GM23248 (cell line): ENCODE data around the gene CGNL1. TPM values are rescaled to one million over a fixed set of nuclear protein-coding genes. Genes with fewer than 3 reads are reported as not detected.

Source experiments
- DNase-seq: peaks from one replicate; pipeline ENCODE4 v3.0.0-alpha.2; 2015
- H2AFZ ChIP-seq: fragments of 200-600 bp; sonication (generic); 2 replicates; pipeline ENCODE4 v1.6.1; 2016; ENCODE audit warnings: antibody characterized with exemption
- H3F3A ChIP-seq: fragments of 200-600 bp; sonication (generic); 2 replicates; pipeline ENCODE4 v1.6.1; 2016; ENCODE audit warnings: mild to moderate bottlenecking, antibody characterized with exemption, mixed run types; ENCODE audit not compliant: insufficient read depth
- H3K27ac ChIP-seq: fragments of 200-600 bp; sonication (generic); 2 replicates; pipeline ENCODE4 v1.5.1; 2016; ENCODE audit warnings: mild to moderate bottlenecking
- H3K27me3 ChIP-seq: fragments of 200-600 bp; sonication (generic); replicated peaks from 2 replicates; pipeline ENCODE4 v1.6.1; 2016; ENCODE audit warnings: mild to moderate bottlenecking; ENCODE audit not compliant: insufficient read depth
- H3K36me3 ChIP-seq: fragments of 200-600 bp; sonication (generic); 2 replicates; pipeline ENCODE4 v1.6.1; 2016; ENCODE audit warnings: low read depth, mild to moderate bottlenecking
- H3K4me1 ChIP-seq: fragments of 200-600 bp; sonication (generic); 2 replicates; pipeline ENCODE4 v1.6.1; 2016; ENCODE audit warnings: mild to moderate bottlenecking; ENCODE audit not compliant: insufficient read depth
- H3K4me2 ChIP-seq: fragments of 200-600 bp; sonication (generic); one replicate; pipeline ENCODE4 v1.6.1; 2016; ENCODE audit warnings: mild to moderate bottlenecking; ENCODE audit not compliant: unreplicated experiment
- H3K4me3 ChIP-seq: fragments of 200-600 bp; sonication (generic); 2 replicates; pipeline ENCODE4 v1.5.1; 2016; ENCODE audit warnings: mild to moderate bottlenecking
- H3K79me2 ChIP-seq: fragments of 200-600 bp; sonication (generic); 2 replicates; pipeline ENCODE4 v1.6.1; 2016; ENCODE audit warnings: mild to moderate bottlenecking; ENCODE audit not compliant: insufficient read depth
- H3K9ac ChIP-seq: fragments of 200-600 bp; sonication (generic); 2 replicates; pipeline ENCODE4 v1.6.1; 2016; ENCODE audit warnings: mild to moderate bottlenecking
- H3K9me2 ChIP-seq: fragments of 200-600 bp; sonication (generic); 2 replicates; pipeline ENCODE4 v1.6.1; 2016; ENCODE audit warnings: mixed run types, mild to moderate bottlenecking, moderate library complexity; ENCODE audit not compliant: insufficient read depth
- H3K9me3 ChIP-seq: fragments of 200-600 bp; sonication (generic); one replicate; pipeline ENCODE4 v1.6.1; 2017; ENCODE audit warnings: low read depth
- H4K20me1 ChIP-seq: fragments of 200-600 bp; sonication (generic); 2 replicates; pipeline ENCODE4 v1.6.0; 2016; ENCODE audit not compliant: insufficient read depth
- EZH2 ChIP-seq: fragments of 200-600 bp; sonication (generic); IDR thresholded peaks from 2 replicates; pipeline ENCODE4 v1.6.1; 2018; ENCODE audit warnings: antibody characterized with exemption, mild to moderate bottlenecking; ENCODE audit not compliant: insufficient read depth, poor library complexity, severe bottlenecking
- EZH2phosphoT487 ChIP-seq: fragments of 200-600 bp; sonication (generic); IDR thresholded peaks from 2 replicates; pipeline ENCODE4 v1.6.1; 2018; ENCODE audit warnings: antibody characterized with exemption, moderate library complexity, mild to moderate bottlenecking, low read depth; ENCODE audit not compliant: insufficient read depth
- WGBS, 2 experiments: methylation state at CpG; one replicate each; pipeline ENCODE4 v1.1.6; 2015 to 2017; ENCODE audit warnings: low lambda C conversion rate in 2 of 2, low coverage in 1 of 2; ENCODE audit errors: missing lambda C conversion rate in 2 of 2; 5-methylcytosine and 5-hydroxymethylcytosine counted together
- in situ Hi-C: fragments of 300-500 bp; cut with MboI; formaldehyde crosslinking; loops from 2 replicates; pipeline ENCODE4 v1.15.0; 2020
- polyA plus RNA-seq: library from polyadenylated mRNA; unstranded; fragments of >200 nt; fragmentation: Nextera tagmentation; extraction: Ambion mirVana; gene quantifications from 2 replicates; pipeline ENCODE4 v1.2.1, GENCODE V29; 2016
- total RNA-seq: library from RNA; depleted of rRNA; stranded (reverse); fragments of >200 nt; shearing (Covaris generic); gene quantifications from 2 replicates; pipeline ENCODE4 v1.2.3, GENCODE V29; 2014

Gene CGNL1
- total and polyA plus RNA-seq, 2 experiments from 2014 or later = 0.11 TPM

DNA sequence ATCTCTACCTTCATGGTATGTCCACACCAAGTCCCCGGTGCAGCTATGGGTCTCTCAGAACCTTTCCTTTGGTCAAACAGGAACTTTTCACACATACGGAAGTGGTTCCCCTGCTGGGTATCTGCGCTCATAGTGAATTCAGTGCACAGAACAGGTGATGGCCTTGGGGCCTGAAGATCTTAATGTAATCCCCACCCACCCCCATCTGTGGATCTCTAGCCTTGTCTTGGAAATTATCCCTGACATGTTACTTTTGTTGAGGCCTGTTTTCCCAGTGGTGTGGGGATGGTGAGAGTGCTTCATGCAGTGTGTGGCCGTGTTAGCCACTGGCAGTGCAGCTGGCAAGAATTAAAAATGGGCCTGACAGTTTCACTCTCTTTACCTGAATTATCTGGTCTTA, 143.5 kb downstream of the CGNL1 start:
- Histone ChIP-seq H3K36me3 (no peaks in the 10 kb centered on the region), H3K4me1 (no peaks in the 10 kb centered on the region), H3K9me2 (no peaks in the 10 kb centered on the region), H3K4me3 (no peak overlapping the region), H3F3A (no peaks in the 10 kb centered on the region), H3K9ac (no peak overlapping the region), H3K27ac (no peak overlapping the region), H3K27me3 (no peaks in the 10 kb centered on the region), H4K20me1 (no peaks in the 10 kb centered on the region), H3K9me3 (no peaks in the 10 kb centered on the region), H3K4me2 (no peak overlapping the region), H2AFZ (no peak overlapping the region), H3K79me2 (no peaks in the 10 kb centered on the region)
- 82 to 93% methylated on average over 4 of the region's 4 CpGs for WGBS, 2 experiments
- in situ Hi-C loops = loop anchor here (10.0 kb wide), 1 partner anchor 365 kb away; no protein-coding TSS in a partner anchor
- DNase-seq = no peak
- no peak for TF ChIP-seq EZH2

DNA sequence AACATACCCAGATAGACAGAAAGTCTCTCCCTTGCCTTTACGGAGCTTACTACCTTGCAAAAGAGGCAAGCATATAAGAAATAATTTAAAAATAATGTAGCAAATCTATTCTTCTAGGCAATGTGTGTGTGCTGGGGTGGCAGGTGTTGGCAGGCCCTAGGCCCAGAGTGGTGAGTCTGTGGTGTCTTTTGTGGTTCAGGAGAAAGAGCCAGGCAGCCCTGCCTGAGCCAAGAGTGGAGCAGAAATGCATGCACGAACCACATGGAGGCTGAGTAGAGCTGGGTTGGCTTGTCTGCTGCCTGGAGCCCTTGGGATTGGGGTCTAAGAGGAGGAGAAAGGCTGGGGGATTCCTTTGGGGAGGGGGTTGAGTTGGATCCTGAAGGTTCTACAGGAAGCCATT, 145.2 kb downstream of the CGNL1 start:
- H3K4me3 ChIP-seq = no peak overlapping the region
- H3K79me2 ChIP-seq = no peaks in the 10 kb centered on the region
- no peak overlapping the region for H3K9ac ChIP-seq
- no peaks in the 10 kb centered on the region for H3K9me2 ChIP-seq
- H3K4me2 ChIP-seq = no peak overlapping the region
- no peak overlapping the region for H2AFZ ChIP-seq
- no peaks in the 10 kb centered on the region for H4K20me1 ChIP-seq
- H3K27ac ChIP-seq = no peak overlapping the region
- TF ChIP-seq EZH2phosphoT487 (no peak), EZH2 (no peak)
- in situ Hi-C loops = loop anchor here (10.0 kb wide), 1 partner anchor 367 kb away; no protein-coding TSS in a partner anchor
- peaks cover 12% of the 10 kb centered on the region for H3K4me1 ChIP-seq
- no peaks in the 10 kb centered on the region for H3K36me3 ChIP-seq
- no peaks in the 10 kb centered on the region for H3K27me3 ChIP-seq
- no peaks in the 10 kb centered on the region for H3F3A ChIP-seq
- 62 to 63% methylated on average over 2 of the region's 2 CpGs for WGBS, 2 experiments
- DNase-seq = no peak
- no peaks in the 10 kb centered on the region for H3K9me3 ChIP-seq

DNA sequence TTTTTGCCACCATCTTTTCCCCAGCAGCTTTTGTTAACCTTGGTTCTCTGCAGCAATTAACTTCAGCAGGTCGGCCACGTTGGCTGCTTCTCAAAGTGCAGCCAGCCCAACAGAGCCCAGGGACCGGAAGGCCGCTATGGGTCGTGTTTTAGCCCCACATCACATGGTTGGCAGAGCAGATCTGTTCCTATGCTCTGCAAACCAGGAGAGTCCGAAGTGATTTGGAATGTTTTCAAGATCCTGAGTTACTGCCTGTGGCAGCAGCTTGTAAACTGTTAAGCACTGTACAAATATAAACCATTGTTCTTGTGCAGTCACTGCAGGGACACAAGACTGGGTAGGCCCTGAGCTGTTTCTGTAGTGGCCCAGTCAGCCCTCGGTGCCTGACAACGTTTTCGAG, 145.8 kb downstream of the CGNL1 start:
- H3F3A ChIP-seq = no peaks in the 10 kb centered on the region
- H2AFZ ChIP-seq = no peak overlapping the region
- H3K79me2 ChIP-seq = no peaks in the 10 kb centered on the region
- H3K4me2 ChIP-seq = no peak overlapping the region
- 89 to 93% methylated on average over 9 of the region's 9 CpGs for WGBS, 2 experiments
- no peaks in the 10 kb centered on the region for H3K9me3 ChIP-seq
- no peak overlapping the region for H3K4me3 ChIP-seq
- H3K4me1 ChIP-seq = peaks cover 14% of the 10 kb centered on the region
- H3K9me2 ChIP-seq = no peaks in the 10 kb centered on the region
- TF ChIP-seq EZH2phosphoT487 = no peak
- TF ChIP-seq EZH2 = no peak
- H4K20me1 ChIP-seq = no peaks in the 10 kb centered on the region
- in situ Hi-C loops = loop anchor here (10.0 kb wide), 1 partner anchor 367 kb away; no protein-coding TSS in a partner anchor
- no peaks in the 10 kb centered on the region for H3K36me3 ChIP-seq
- no peak for DNase-seq
- no peaks in the 10 kb centered on the region for H3K27me3 ChIP-seq
- no peak overlapping the region for H3K27ac ChIP-seq
- H3K9ac ChIP-seq = no peak overlapping the region

DNA sequence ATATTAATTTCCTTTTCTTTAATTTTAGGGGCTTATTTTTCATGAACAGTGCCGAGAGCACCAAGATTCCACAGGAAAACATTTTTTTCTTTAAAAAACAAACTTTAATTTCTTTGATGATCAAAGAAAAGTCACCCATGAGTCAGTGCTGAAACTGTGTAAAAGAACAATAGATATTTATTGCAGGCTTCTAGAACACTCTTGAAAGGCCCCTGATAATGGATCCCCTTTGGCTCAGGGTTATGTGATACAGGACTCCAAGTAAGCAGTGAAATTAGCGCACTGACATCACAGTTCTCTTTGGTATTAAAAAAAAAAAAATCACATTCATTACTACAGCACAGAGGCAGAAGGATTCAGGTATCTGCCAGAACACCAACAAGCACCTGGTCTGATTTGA, 149.3 kb downstream of the CGNL1 start:
- Histone ChIP-seq H3K4me3 (no peak overlapping the region), H4K20me1 (no peaks in the 10 kb centered on the region), H3K9ac (no peak overlapping the region), H3K79me2 (no peaks in the 10 kb centered on the region), H2AFZ (no peak overlapping the region), H3K9me3 (no peaks in the 10 kb centered on the region), H3K27ac (no peak overlapping the region), H3F3A (no peaks in the 10 kb centered on the region), H3K9me2 (no peaks in the 10 kb centered on the region), H3K27me3 (no peaks in the 10 kb centered on the region), H3K4me1 (peaks cover 17% of the 10 kb centered on the region), H3K4me2 (no peak overlapping the region), H3K36me3 (no peaks in the 10 kb centered on the region)
- in situ Hi-C loops = loop anchor here (10.0 to 25.0 kb wide), 2 partner anchors 371 to 1038 kb away; no protein-coding TSS in a partner anchor
- DNase-seq = peak; percentile 35
- WGBS, 2 experiments = 67 to 68% methylated on average over 2 of the region's 2 CpGs
- TF ChIP-seq EZH2 (no peak), EZH2phosphoT487 (no peak)

DNA sequence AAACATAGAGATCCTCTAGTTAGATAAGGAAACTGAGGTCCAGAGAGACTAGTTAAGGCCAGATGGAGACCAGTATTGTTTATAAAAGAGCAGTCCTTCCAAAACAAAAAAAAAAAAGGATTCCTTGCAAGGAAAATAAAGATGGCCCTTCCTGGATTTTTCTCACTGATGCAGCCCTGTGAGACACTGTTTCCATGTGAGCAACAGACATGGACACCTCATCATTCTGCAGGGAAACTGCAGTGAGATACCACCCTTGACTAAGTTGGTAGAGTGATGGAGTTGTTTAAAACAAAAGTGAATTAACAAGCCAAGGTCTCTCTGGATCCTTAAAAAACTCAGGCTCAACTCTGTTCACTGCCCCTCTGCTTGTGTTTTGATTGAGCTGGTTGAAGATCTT, 149.8 kb downstream of the CGNL1 start:
- Histone ChIP-seq H3K9me3 (no peaks in the 10 kb centered on the region), H3F3A (no peaks in the 10 kb centered on the region), H3K27me3 (no peaks in the 10 kb centered on the region), H3K9me2 (no peaks in the 10 kb centered on the region), H3K4me2 (no peak overlapping the region), H3K79me2 (no peaks in the 10 kb centered on the region), H3K27ac (no peak overlapping the region), H3K9ac (no peak overlapping the region), H3K4me3 (no peak overlapping the region), H3K4me1 (peaks cover 17% of the 10 kb centered on the region), H3K36me3 (no peaks in the 10 kb centered on the region), H2AFZ (no peak overlapping the region), H4K20me1 (no peaks in the 10 kb centered on the region)
- in situ Hi-C loops = loop anchor here (10.0 to 25.0 kb wide), 2 partner anchors 371 to 1039 kb away; no protein-coding TSS in a partner anchor
- TF ChIP-seq EZH2phosphoT487 = no peak
- TF ChIP-seq EZH2 = no peak
- peak; percentile 72 for DNase-seq
